ENCODE results near the gene PPP1R3A.

PPP1R3A gene

DNA sequence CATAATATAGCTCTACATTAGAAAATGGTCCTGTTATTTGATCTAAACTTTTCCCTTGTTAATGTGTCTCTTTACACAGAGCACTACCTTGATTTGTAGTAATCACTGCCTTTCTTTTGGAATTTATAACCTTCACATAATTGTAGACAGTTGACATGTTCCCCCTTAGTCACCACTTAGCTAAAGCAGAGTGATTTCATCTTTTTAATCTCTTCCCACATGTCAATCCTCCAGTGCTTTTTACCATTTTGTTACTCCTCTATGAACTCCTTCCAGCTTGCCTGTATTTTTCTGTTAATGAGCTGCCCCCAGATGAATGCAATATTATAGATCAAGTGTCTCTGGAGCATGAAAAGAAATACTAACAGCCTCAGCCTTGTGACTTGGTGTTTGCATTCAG is 2.6 kb upstream of the PPP1R3A start:
- no peaks in the 10 kb centered on the region for H3K4me1 ChIP-seq (ENCODE audit: control insufficient read depth, insufficient read depth, low read length)
- no peak overlapping the region for H3K27ac ChIP-seq (ENCODE audit: low read depth, low read length)
- no peak overlapping the region for H3K9ac ChIP-seq (ENCODE audit: low read depth, low read length)
- H3K36me3 ChIP-seq (ENCODE audit: control insufficient read depth, insufficient read depth, low read length), result no peaks in the 10 kb centered on the region
- H3K9me3 ChIP-seq (ENCODE audit: control insufficient read depth, insufficient read depth, low read length), result no peaks in the 10 kb centered on the region
- no peaks in the 10 kb centered on the region for H3K27me3 ChIP-seq (ENCODE audit: control insufficient read depth, insufficient read depth, low read length)
- H3K4me3 ChIP-seq (ENCODE audit: low read depth, low read length), result no peak overlapping the region

GRCh38 chr7:113917840-113918239 is 969 bp downstream of the PPP1R3A start:
- no peak overlapping the region for H3K4me3 ChIP-seq (ENCODE audit: low read depth, low read length)
- H3K4me1 ChIP-seq (ENCODE audit: control insufficient read depth, insufficient read depth, low read length), result no peaks in the 10 kb centered on the region
- no peaks in the 10 kb centered on the region for H3K27me3 ChIP-seq (ENCODE audit: control insufficient read depth, insufficient read depth, low read length)
- H3K36me3 ChIP-seq (ENCODE audit: control insufficient read depth, insufficient read depth, low read length), result no peaks in the 10 kb centered on the region
- no peak overlapping the region for H3K9ac ChIP-seq (ENCODE audit: low read depth, low read length)
- H3K9me3 ChIP-seq (ENCODE audit: control insufficient read depth, insufficient read depth, low read length), result no peaks in the 10 kb centered on the region
- no peak overlapping the region for H3K27ac ChIP-seq (ENCODE audit: low read depth, low read length)

GRCh38 chr7:113915956-113916355 is 2.9 kb downstream of the PPP1R3A start:
- Histone ChIP-seq H3K9ac (ENCODE audit: low read depth, low read length) (no peak overlapping the region), H3K9me3 (ENCODE audit: control insufficient read depth, insufficient read depth, low read length) (no peaks in the 10 kb centered on the region), H3K27me3 (ENCODE audit: control insufficient read depth, insufficient read depth, low read length) (no peaks in the 10 kb centered on the region), H3K36me3 (ENCODE audit: control insufficient read depth, insufficient read depth, low read length) (no peaks in the 10 kb centered on the region), H3K4me3 (ENCODE audit: low read depth, low read length) (no peak overlapping the region), H3K27ac (ENCODE audit: low read depth, low read length) (no peak overlapping the region), H3K4me1 (ENCODE audit: control insufficient read depth, insufficient read depth, low read length) (no peaks in the 10 kb centered on the region)

- H3K36me3 ChIP-seq (ENCODE audit: control insufficient read depth, insufficient read depth, low read length), result no peaks in the 10 kb centered on the region
- no peak overlapping the region for H3K9ac ChIP-seq (ENCODE audit: low read depth, low read length)
- no peak overlapping the region for H3K27ac ChIP-seq (ENCODE audit: low read depth, low read length)
- H3K4me1 ChIP-seq (ENCODE audit: control insufficient read depth, insufficient read depth, low read length), result no peaks in the 10 kb centered on the region
- no peaks in the 10 kb centered on the region for H3K9me3 ChIP-seq (ENCODE audit: control insufficient read depth, insufficient read depth, low read length)
- H3K27me3 ChIP-seq (ENCODE audit: control insufficient read depth, insufficient read depth, low read length), result no peaks in the 10 kb centered on the region
- H3K4me3 ChIP-seq (ENCODE audit: low read depth, low read length), result no peak overlapping the region
Measured at GRCh38 chr7:113912876-113913275, 5.9 kb downstream of the PPP1R3A start.

- H3K27me3 ChIP-seq (ENCODE audit: control insufficient read depth, insufficient read depth, low read length), result no peaks in the 10 kb centered on the region
Measured at GRCh38 chr7:113907617-113908016, 11.2 kb downstream of the PPP1R3A start.

GRCh38 chr7:113904521-113904920 is 14.3 kb downstream of the PPP1R3A start:
- no peaks in the 10 kb centered on the region for H3K36me3 ChIP-seq (ENCODE audit: control insufficient read depth, insufficient read depth, low read length)
- H3K9me3 ChIP-seq (ENCODE audit: control insufficient read depth, insufficient read depth, low read length), result no peaks in the 10 kb centered on the region
- no peak overlapping the region for H3K9ac ChIP-seq (ENCODE audit: low read depth, low read length)
- H3K27me3 ChIP-seq (ENCODE audit: control insufficient read depth, insufficient read depth, low read length), result no peaks in the 10 kb centered on the region
- H3K4me3 ChIP-seq (ENCODE audit: low read depth, low read length), result no peak overlapping the region
- H3K27ac ChIP-seq (ENCODE audit: low read depth, low read length), result no peak overlapping the region
- no peaks in the 10 kb centered on the region for H3K4me1 ChIP-seq (ENCODE audit: control insufficient read depth, insufficient read depth, low read length)

More at GRCh38 chr7:113907617-113908016, 11.2 kb downstream of the PPP1R3A start:
- Histone ChIP-seq H3K9me3 (ENCODE audit: control insufficient read depth, insufficient read depth, low read length) (no peaks in the 10 kb centered on the region), H3K36me3 (ENCODE audit: control insufficient read depth, insufficient read depth, low read length) (no peaks in the 10 kb centered on the region), H3K4me3 (ENCODE audit: low read depth, low read length) (no peak overlapping the region), H3K9ac (ENCODE audit: low read depth, low read length) (no peak overlapping the region), H3K4me1 (ENCODE audit: control insufficient read depth, insufficient read depth, low read length) (no peaks in the 10 kb centered on the region), H3K27ac (ENCODE audit: low read depth, low read length) (no peak overlapping the region)

DNA sequence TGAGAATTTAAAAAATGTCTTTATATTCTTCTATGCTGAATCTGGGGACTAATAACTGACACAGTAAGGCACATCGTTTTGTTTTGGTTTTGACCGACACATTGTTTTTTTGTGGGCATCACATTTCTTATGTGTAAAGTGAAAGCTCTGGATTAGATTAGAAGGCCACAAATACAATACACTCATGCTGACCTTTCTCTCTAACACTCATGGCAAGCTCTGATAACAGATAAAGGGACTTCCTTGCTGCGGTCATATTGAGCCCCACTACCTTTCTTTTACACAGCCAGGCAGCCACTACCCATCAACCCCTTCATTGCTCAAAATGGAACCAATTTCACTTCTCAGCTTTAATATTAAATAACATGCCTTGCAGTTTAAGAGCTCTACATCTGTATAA is 26.0 kb downstream of the PPP1R3A start:
- no peaks in the 10 kb centered on the region for H3K27me3 ChIP-seq (ENCODE audit: control insufficient read depth, insufficient read depth, low read length)
- no peaks in the 10 kb centered on the region for H3K9me3 ChIP-seq (ENCODE audit: control insufficient read depth, insufficient read depth, low read length)
- no peaks in the 10 kb centered on the region for H3K36me3 ChIP-seq (ENCODE audit: control insufficient read depth, insufficient read depth, low read length)
- no peak overlapping the region for H3K4me3 ChIP-seq (ENCODE audit: low read depth, low read length)
- H3K9ac ChIP-seq (ENCODE audit: low read depth, low read length), result no peak overlapping the region
- no peak overlapping the region for H3K27ac ChIP-seq (ENCODE audit: low read depth, low read length)
- peaks cover 5% of the 10 kb centered on the region; the same call in 1 of the 2 replicates for H3K4me1 ChIP-seq (ENCODE audit: control insufficient read depth, insufficient read depth, low read length)

- Histone ChIP-seq H3K9ac (ENCODE audit: low read depth, low read length) (no peak overlapping the region), H3K36me3 (ENCODE audit: control insufficient read depth, insufficient read depth, low read length) (no peaks in the 10 kb centered on the region), H3K9me3 (ENCODE audit: control insufficient read depth, insufficient read depth, low read length) (no peaks in the 10 kb centered on the region), H3K4me1 (ENCODE audit: control insufficient read depth, insufficient read depth, low read length) (no peaks in the 10 kb centered on the region), H3K27ac (ENCODE audit: low read depth, low read length) (no peak overlapping the region), H3K4me3 (ENCODE audit: low read depth, low read length) (no peak overlapping the region), H3K27me3 (ENCODE audit: control insufficient read depth, insufficient read depth, low read length) (no peaks in the 10 kb centered on the region)
Measured at GRCh38 chr7:113891828-113892227, 27.0 kb downstream of the PPP1R3A start.

DNA sequence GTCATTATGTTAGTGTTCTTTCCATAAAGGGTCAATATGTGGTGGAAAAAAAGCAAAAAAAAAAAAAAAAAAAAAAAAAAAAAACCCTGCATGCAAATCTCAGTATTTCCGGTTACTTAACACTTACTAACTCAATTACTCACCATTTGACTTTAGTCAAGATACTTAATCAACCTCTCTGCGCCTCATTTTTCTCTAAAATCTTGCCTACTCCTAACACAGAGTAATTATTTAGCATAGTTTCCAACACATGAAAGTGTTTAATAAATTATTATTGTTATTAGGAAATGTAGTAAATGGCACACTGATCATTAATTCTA is 27.8 kb downstream of the PPP1R3A start:
- no peaks in the 10 kb centered on the region for H3K9me3 ChIP-seq (ENCODE audit: control insufficient read depth, insufficient read depth, low read length)
- no peak overlapping the region for H3K9ac ChIP-seq (ENCODE audit: low read depth, low read length)
- H3K27me3 ChIP-seq (ENCODE audit: control insufficient read depth, insufficient read depth, low read length), result no peaks in the 10 kb centered on the region
- H3K36me3 ChIP-seq (ENCODE audit: control insufficient read depth, insufficient read depth, low read length), result no peaks in the 10 kb centered on the region
- no peaks in the 10 kb centered on the region for H3K4me1 ChIP-seq (ENCODE audit: control insufficient read depth, insufficient read depth, low read length)
- no peak overlapping the region for H3K27ac ChIP-seq (ENCODE audit: low read depth, low read length)
- H3K4me3 ChIP-seq (ENCODE audit: low read depth, low read length), result no peak overlapping the region

- Histone ChIP-seq H3K4me1 (ENCODE audit: control insufficient read depth, insufficient read depth, low read length) (no peaks in the 10 kb centered on the region), H3K9me3 (ENCODE audit: control insufficient read depth, insufficient read depth, low read length) (no peaks in the 10 kb centered on the region), H3K4me3 (ENCODE audit: low read depth, low read length) (no peak overlapping the region), H3K27me3 (ENCODE audit: control insufficient read depth, insufficient read depth, low read length) (no peaks in the 10 kb centered on the region), H3K9ac (ENCODE audit: low read depth, low read length) (no peak overlapping the region), H3K27ac (ENCODE audit: low read depth, low read length) (no peak overlapping the region), H3K36me3 (ENCODE audit: control insufficient read depth, insufficient read depth, low read length) (no peaks in the 10 kb centered on the region)
Measured at GRCh38 chr7:113890331-113891030, 28.3 kb downstream of the PPP1R3A start.

- Histone ChIP-seq H3K27me3 (ENCODE audit: control insufficient read depth, insufficient read depth, low read length) (no peaks in the 10 kb centered on the region), H3K9ac (ENCODE audit: low read depth, low read length) (no peak overlapping the region), H3K4me3 (ENCODE audit: low read depth, low read length) (no peak overlapping the region), H3K36me3 (ENCODE audit: control insufficient read depth, insufficient read depth, low read length) (no peaks in the 10 kb centered on the region), H3K27ac (ENCODE audit: low read depth, low read length) (no peak overlapping the region), H3K4me1 (ENCODE audit: control insufficient read depth, insufficient read depth, low read length) (no peaks in the 10 kb centered on the region), H3K9me3 (ENCODE audit: control insufficient read depth, insufficient read depth, low read length) (no peaks in the 10 kb centered on the region)
Measured at GRCh38 chr7:113883096-113883495, 35.7 kb downstream of the PPP1R3A start.
